Muscle layer of colon (tissue), 2 donors: Measurements from ENCODE around the gene ETNK1.
"Not testable (repeated sequence)": the region's sequence is repeated elsewhere in the genome, so short reads cannot be mapped to it uniquely, and the experiment has no call there.

ENCODE experiments used
- H3K27ac ChIP-seq: one replicate; pipeline ENCODE4 v1.7.0; 2013; ENCODE audit warnings: low read depth, mild to moderate bottlenecking, low read length, moderate library complexity
- H3K27me3 ChIP-seq, 2 donors: one replicate each; pipeline ENCODE4 v1.7.0; 2013; ENCODE audit warnings: low read length in 2 of 2, mild to moderate bottlenecking in 2 of 2; ENCODE audit not compliant: insufficient read depth in 2 of 2, control insufficient read depth in 1 of 2
- H3K36me3 ChIP-seq: one replicate; pipeline ENCODE4 v1.7.0; 2013; ENCODE audit warnings: mild to moderate bottlenecking, low read length; ENCODE audit not compliant: insufficient read depth
- H3K4me1 ChIP-seq: one replicate; pipeline ENCODE4 v1.7.0; 2013; ENCODE audit warnings: mild to moderate bottlenecking, low read length; ENCODE audit not compliant: insufficient read depth
- H3K4me3 ChIP-seq, 2 donors: one replicate each; pipeline ENCODE4 v1.7.0; 2013; ENCODE audit warnings: low read length in 2 of 2, low read depth in 1 of 2, mild to moderate bottlenecking in 1 of 2, moderate library complexity in 1 of 2
- H3K9ac ChIP-seq: one replicate; pipeline ENCODE4 v1.7.0; 2013; ENCODE audit warnings: low read length
- H3K9me3 ChIP-seq: one replicate; pipeline ENCODE4 v1.7.0; 2013; ENCODE audit warnings: mild to moderate bottlenecking, low read length
- donor health status: abdominal sarcoma.
- donor health status: Adenocarcinoma of cecum.

ETNK1 gene

GRCh38 chr12:22610131-22610530, 14.8 kb upstream of the ETNK1 start:
- Histone ChIP-seq H3K27me3 (no peaks in the 10 kb centered on the region), H3K9me3 (peaks cover 3% of the 10 kb centered on the region), H3K9ac (no peak overlapping the region), H3K4me3 (no peak overlapping the region), H3K27ac (no peak overlapping the region), H3K36me3 (no peaks in the 10 kb centered on the region), H3K4me1 (no peaks in the 10 kb centered on the region)

GRCh38 chr12:22612822-22613221, 12.1 kb upstream of the ETNK1 start:
- not testable (repeated sequence) for H3K4me3 ChIP-seq, H3K27me3 ChIP-seq, H3K9ac ChIP-seq, H3K27ac ChIP-seq, H3K36me3 ChIP-seq, H3K4me1 ChIP-seq, H3K9me3 ChIP-seq

GRCh38 chr12:22615963-22616501, 8.9 kb upstream of the ETNK1 start:
- Histone ChIP-seq H3K4me3 (no peak overlapping the region), H3K36me3 (no peaks in the 10 kb centered on the region), H3K4me1 (no peaks in the 10 kb centered on the region), H3K9me3 (peaks cover 3% of the 10 kb centered on the region), H3K27ac (no peak overlapping the region), H3K9ac (no peak overlapping the region), H3K27me3 (no peaks in the 10 kb centered on the region)

- Histone ChIP-seq H3K9ac (no peak overlapping the region), H3K4me1 (no peaks in the 10 kb centered on the region), H3K27me3 (no peaks in the 10 kb centered on the region), H3K4me3 (no peak overlapping the region), H3K9me3 (no peaks in the 10 kb centered on the region), H3K27ac (no peak overlapping the region), H3K36me3 (no peaks in the 10 kb centered on the region)
Observed at GRCh38 chr12:22617630-22618029, 7.3 kb upstream of the ETNK1 start.

GRCh38 chr12:22624548-22624869, 462 bp upstream of the ETNK1 start:
- Histone ChIP-seq H3K9me3 (no peaks in the 10 kb centered on the region), H3K27ac (peak overlapping the region; percentile 97), H3K4me1 (peaks cover 24% of the 10 kb centered on the region), H3K9ac (peak overlapping the region; percentile 74), H3K36me3 (no peaks in the 10 kb centered on the region), H3K4me3 (peak overlapping the region; percentile 78 to 91), H3K27me3 (no peaks in the 10 kb centered on the region)

- Histone ChIP-seq H3K27ac (peak overlapping the region; percentile 97), H3K4me1 (peaks cover 24% of the 10 kb centered on the region), H3K9ac (peak overlapping the region; percentile 99), H3K27me3 (no peaks in the 10 kb centered on the region), H3K4me3 (peak overlapping the region; percentile 78 to 91), H3K36me3 (no peaks in the 10 kb centered on the region), H3K9me3 (no peaks in the 10 kb centered on the region)
Observed at GRCh38 chr12:22625762-22626294, 857 bp downstream of the ETNK1 start.

GRCh38 chr12:22626406-22626805, 1.4 kb downstream of the ETNK1 start:
- Histone ChIP-seq H3K36me3 (no peaks in the 10 kb centered on the region), H3K27me3 (no peaks in the 10 kb centered on the region), H3K4me1 (peaks cover 24% of the 10 kb centered on the region), H3K27ac (peak overlapping the region; percentile 97), H3K9ac (peak overlapping the region; percentile 99), H3K4me3 (peak overlapping the region in 1 of 2 donors; percentile 78), H3K9me3 (no peaks in the 10 kb centered on the region)

- H3K27ac ChIP-seq, result peak overlapping the region; percentile 27
- H3K9ac ChIP-seq, result no peak overlapping the region
Observed at GRCh38 chr12:22627371-22627770, 2.4 kb downstream of the ETNK1 start.

GRCh38 chr12:22628228-22628627, 3.3 kb downstream of the ETNK1 start:
- peak overlapping the region in 1 of 2 donors; percentile 7 for H3K4me3 ChIP-seq
- H3K27me3 ChIP-seq, result no peaks in the 10 kb centered on the region
- H3K36me3 ChIP-seq, result no peaks in the 10 kb centered on the region
- no peak overlapping the region for H3K9ac ChIP-seq
- no peaks in the 10 kb centered on the region for H3K9me3 ChIP-seq
- peaks cover 24% of the 10 kb centered on the region for H3K4me1 ChIP-seq
- H3K27ac ChIP-seq, result no peak overlapping the region

More at GRCh38 chr12:22627371-22627770, 2.4 kb downstream of the ETNK1 start:
- Histone ChIP-seq H3K4me3 (peak overlapping the region in 1 of 2 donors; percentile 8), H3K36me3 (no peaks in the 10 kb centered on the region), H3K27me3 (no peaks in the 10 kb centered on the region), H3K4me1 (peaks cover 24% of the 10 kb centered on the region), H3K9me3 (no peaks in the 10 kb centered on the region)

- no peak overlapping the region for H3K27ac ChIP-seq
- peaks cover 24% of the 10 kb centered on the region for H3K4me1 ChIP-seq
Observed at GRCh38 chr12:22631863-22632463, 7.0 kb downstream of the ETNK1 start.

GRCh38 chr12:22634883-22635282, 9.9 kb downstream of the ETNK1 start:
- Histone ChIP-seq H3K36me3 (no peaks in the 10 kb centered on the region), H3K4me1 (peaks cover 5% of the 10 kb centered on the region), H3K27me3 (no peaks in the 10 kb centered on the region), H3K9me3 (no peaks in the 10 kb centered on the region), H3K27ac (no peak overlapping the region), H3K4me3 (no peak overlapping the region), H3K9ac (no peak overlapping the region)

More at GRCh38 chr12:22631863-22632463, 7.0 kb downstream of the ETNK1 start:
- H3K9me3 ChIP-seq, result no peaks in the 10 kb centered on the region
- no peak overlapping the region for H3K9ac ChIP-seq
- H3K27me3 ChIP-seq, result no peaks in the 10 kb centered on the region
- no peaks in the 10 kb centered on the region for H3K36me3 ChIP-seq
- H3K4me3 ChIP-seq, result no peak overlapping the region

GRCh38 chr12:22635812-22636211, 10.8 kb downstream of the ETNK1 start:
- Histone ChIP-seq H3K36me3 (no peaks in the 10 kb centered on the region), H3K4me3 (no peak overlapping the region), H3K9ac (no peak overlapping the region), H3K27me3 (no peaks in the 10 kb centered on the region), H3K4me1 (peaks cover 5% of the 10 kb centered on the region), H3K27ac (no peak overlapping the region), H3K9me3 (no peaks in the 10 kb centered on the region)
